Medulla oblongata (tissue), 1 donor: ENCODE data around the gene TEF.

Experiments used
- DNase-seq: peaks from one replicate; pipeline ENCODE4 v3.0.0-alpha.2; 2015; ENCODE audit errors: extremely low spot score

TEF gene

DNA sequence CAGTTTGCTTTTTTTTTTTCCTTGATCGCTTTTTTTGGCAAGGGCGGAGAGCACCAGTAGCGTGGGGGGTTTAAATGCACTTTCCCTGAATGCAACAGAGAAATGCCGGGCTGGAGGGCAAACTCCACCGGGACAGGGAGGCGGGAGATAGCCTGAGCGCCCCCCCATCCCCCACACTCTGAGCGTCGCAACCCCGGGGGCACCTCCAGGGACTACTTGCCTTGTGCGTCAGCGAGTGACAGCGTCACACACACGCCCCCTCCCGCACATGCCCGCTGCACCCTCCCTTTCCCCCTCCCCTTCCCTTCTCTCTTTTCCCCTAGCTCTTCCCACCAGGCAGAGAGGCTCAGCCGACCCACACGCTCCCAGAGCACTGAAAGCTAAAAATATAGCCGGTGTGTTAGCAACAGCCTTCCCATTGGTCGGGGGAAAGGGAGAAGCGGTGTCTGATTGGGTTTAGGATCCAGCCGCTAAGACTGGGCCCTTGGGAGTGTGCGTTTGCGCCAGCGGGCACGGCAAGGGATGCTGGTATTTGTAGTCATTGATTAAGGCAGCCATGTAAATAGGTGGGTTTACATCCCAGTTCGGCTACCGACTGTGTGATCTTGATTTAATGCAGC, 66.6 kb downstream of the TEF start:
- DNase-seq: peak; percentile 100
